Small intestine (tissue), 7 donors: ENCODE data around the gene PPP1R12B. TPM values are rescaled to one million over a fixed set of nuclear protein-coding genes. Genes with fewer than 3 reads are reported as not detected.
"Not testable (repeated sequence)": the region's sequence is repeated elsewhere in the genome, so short reads cannot be mapped to it uniquely, and the experiment has no call there.

Experiments
- DNase-seq, 2 donors: peaks; one replicate each; pipeline versions ENCODE4 v3.0.0 to v3.0.0-alpha.2; 2013
- FAIRE-seq: peaks from 2 replicates; lab custom pipeline; 2012; peaks lifted over from hg19 to GRCh38; lab: Jason Lieb, UNC
- H3K27ac ChIP-seq, 3 donors: one replicate each; pipeline ENCODE4 v1.5.1; 2013; ENCODE audit warnings: low read length in 2 of 3, mild to moderate bottlenecking in 2 of 3, control low read depth in 1 of 3, inconsistent platforms in 1 of 3, low read depth in 1 of 3, moderate library complexity in 1 of 3
- H3K27me3 ChIP-seq, 3 donors: one replicate each; pipeline ENCODE4 v1.6.1; 2013; ENCODE audit warnings: low read length in 3 of 3, inconsistent platforms in 1 of 3; ENCODE audit not compliant: control insufficient read depth in 3 of 3, insufficient read depth in 3 of 3
- H3K36me3 ChIP-seq, 3 donors: one replicate each; pipeline ENCODE4 v1.6.1; 2013; ENCODE audit warnings: low read length in 3 of 3, inconsistent platforms in 1 of 3, low read depth in 1 of 3, mild to moderate bottlenecking in 1 of 3, moderate library complexity in 1 of 3; ENCODE audit not compliant: control insufficient read depth in 3 of 3, insufficient read depth in 2 of 3
- H3K4me1 ChIP-seq, 3 donors: one replicate each; pipeline ENCODE4 v1.6.1; 2013; ENCODE audit warnings: low read length in 2 of 3, inconsistent platforms in 1 of 3, low read depth in 1 of 3, mild to moderate bottlenecking in 1 of 3, moderate library complexity in 1 of 3; ENCODE audit not compliant: control insufficient read depth in 3 of 3, insufficient read depth in 2 of 3
- H3K4me3 ChIP-seq, 3 donors: one replicate each; pipeline ENCODE4 v1.5.1; 2013; ENCODE audit warnings: low read length in 3 of 3, control low read depth in 1 of 3, inconsistent platforms in 1 of 3, low read depth in 1 of 3, mild to moderate bottlenecking in 1 of 3, moderate library complexity in 1 of 3
- H3K9me3 ChIP-seq, 2 donors: one replicate each; pipeline ENCODE4 v1.6.1; 2013; ENCODE audit warnings: low read depth in 1 of 2, low read length in 1 of 2; ENCODE audit not compliant: control insufficient read depth in 2 of 2, insufficient read depth in 1 of 2
- WGBS, 3 donors: extraction: QIAGEN DNeasy Blood & Tissue Kit; methylation state at CpG; one replicate each; pipeline ENCODE4 v1.1.7; 2013; 5-methylcytosine and 5-hydroxymethylcytosine counted together
- polyA plus RNA-seq, 4 donors: library from polyadenylated mRNA; stranded (reverse) in 3 of 4; unstranded in 1 of 4; fragments of 200-250 nt in 3 of 4; fragments of 120-200 nt in 1 of 4; gene quantifications; one replicate each; pipeline versions ENCODE4 v1.2.1 to v1.2.3, GENCODE V29; 2013
- donor health status: healthy with polysubstance abuse.
- donor health status: control.
- donor health status: control.
- donor health status: Bipolar disorder and iron deficiency.
- donor health status: healthy.

The PPP1R12B gene
- polyA plus RNA-seq, 4 donors, result 1.1 to 18.1 (median 8.6) TPM

GRCh38 chr1:202616355-202616915 lies 267.9 kb downstream of the PPP1R12B start:
- peaks cover 0 to 2% (median 0%) of the 10 kb centered on the region in 3 donors for H3K36me3 ChIP-seq
- FAIRE-seq, result no peak
- peaks cover 0 to 17% (median 0%) of the 10 kb centered on the region in 3 donors for H3K4me1 ChIP-seq
- DNase-seq, result no peak
- 79 to 91% (median 87%) methylated on average over 13 of the region's 13 CpGs for WGBS, 3 donors
- no peaks in the 10 kb centered on the region for H3K9me3 ChIP-seq
- no peak overlapping the region for H3K27ac ChIP-seq
- no peak overlapping the region for H3K4me3 ChIP-seq
- no peaks in the 10 kb centered on the region for H3K27me3 ChIP-seq

GRCh38 chr1:202619012-202619411 lies 270.5 kb downstream of the PPP1R12B start:
- DNase-seq, H3K27ac ChIP-seq, H3K9me3 ChIP-seq, FAIRE-seq, H3K36me3 ChIP-seq, H3K27me3 ChIP-seq, H3K4me3 ChIP-seq: not testable (repeated sequence)
- WGBS, 3 donors, result 66 to 86% (median 77%) methylated on average over 11 of the region's 11 CpGs
- H3K4me1 ChIP-seq, result peaks cover 0 to 17% (median 0%) of the 10 kb centered on the region in 3 donors

GRCh38 chr1:202619505-202619904 lies 271.0 kb downstream of the PPP1R12B start:
- Histone ChIP-seq H3K36me3 (peaks cover 0 to 5% (median 0%) of the 10 kb centered on the region in 3 donors), H3K4me3 (no peak overlapping the region), H3K9me3 (no peaks in the 10 kb centered on the region), H3K4me1 (peaks cover 0 to 17% (median 0%) of the 10 kb centered on the region in 3 donors), H3K27ac (no peak overlapping the region), H3K27me3 (no peaks in the 10 kb centered on the region)
- FAIRE-seq (no peak), DNase-seq (peak; percentile 46 to 48)
- 58 to 80% (median 58%) methylated on average over 2 of the region's 2 CpGs for WGBS, 3 donors

GRCh38 chr1:202620036-202620435 lies 271.5 kb downstream of the PPP1R12B start:
- peaks cover 0 to 15% (median 0%) of the 10 kb centered on the region in 3 donors for H3K4me1 ChIP-seq
- not testable (repeated sequence) for H3K27me3 ChIP-seq, H3K9me3 ChIP-seq, DNase-seq, H3K4me3 ChIP-seq, FAIRE-seq, H3K27ac ChIP-seq, H3K36me3 ChIP-seq
- WGBS, 3 donors, result 83 to 93% (median 88%) methylated on average over 1 to 2 of the region's 2 CpGs

- Histone ChIP-seq H3K27me3 (no peaks in the 10 kb centered on the region), H3K4me3 (no peak overlapping the region), H3K4me1 (peaks cover 0 to 7% (median 0%) of the 10 kb centered on the region in 3 donors), H3K9me3 (no peaks in the 10 kb centered on the region), H3K36me3 (peaks cover 0 to 5% (median 0%) of the 10 kb centered on the region in 3 donors), H3K27ac (no peak overlapping the region)
- DNase-seq, result no peak
- no peak for FAIRE-seq
- 90 to 100% (median 98%) methylated on average over 2 to 3 of the region's 3 CpGs for WGBS, 3 donors
Observed at GRCh38 chr1:202621446-202621845, 272.9 kb downstream of the PPP1R12B start.

GRCh38 chr1:202622388-202622787 lies 273.9 kb downstream of the PPP1R12B start:
- FAIRE-seq (no peak), DNase-seq (no peak)
- H3K36me3 ChIP-seq, result peaks cover 0 to 5% (median 0%) of the 10 kb centered on the region in 3 donors

GRCh38 chr1:202623075-202623474 lies 274.6 kb downstream of the PPP1R12B start:
- 68 to 100% (median 80%) methylated on average over 1 to 7 of the region's 7 CpGs for WGBS, 3 donors
- Histone ChIP-seq H3K4me3 (no peak overlapping the region), H3K36me3 (peaks cover 0 to 5% (median 0%) of the 10 kb centered on the region in 3 donors), H3K27ac (no peak overlapping the region), H3K4me1 (peaks cover 0 to 13% (median 0%) of the 10 kb centered on the region in 3 donors), H3K27me3 (no peaks in the 10 kb centered on the region), H3K9me3 (no peaks in the 10 kb centered on the region)
- FAIRE-seq, result no peak
- DNase-seq, result no peak

More at GRCh38 chr1:202622388-202622787, 273.9 kb downstream of the PPP1R12B start:
- Histone ChIP-seq H3K4me3 (no peak overlapping the region), H3K27me3 (no peaks in the 10 kb centered on the region), H3K9me3 (no peaks in the 10 kb centered on the region), H3K4me1 (peaks cover 0 to 11% (median 0%) of the 10 kb centered on the region in 3 donors), H3K27ac (no peak overlapping the region)
- 77 to 90% (median 82%) methylated on average over 8 of the region's 8 CpGs for WGBS, 3 donors

GRCh38 chr1:202623476-202623875 lies 275.0 kb downstream of the PPP1R12B start:
- not testable (repeated sequence) for DNase-seq, H3K27ac ChIP-seq, H3K4me3 ChIP-seq, H3K36me3 ChIP-seq, H3K27me3 ChIP-seq, H3K9me3 ChIP-seq, FAIRE-seq
- WGBS, 3 donors, result 74 to 85% (median 75%) methylated on average over 9 to 12 of the region's 12 CpGs
- peaks cover 0 to 10% (median 0%) of the 10 kb centered on the region in 3 donors for H3K4me1 ChIP-seq
